ENCODE results near the gene TBX2. TPM values are rescaled to one million over a fixed set of nuclear protein-coding genes. Genes with fewer than 3 reads are reported as not detected.

Gene TBX2
- total and polyA plus RNA-seq, 2 of the 4 experiments (the other 2 are of a cell fraction) = 20.1 to 64.1 TPM

DNA sequence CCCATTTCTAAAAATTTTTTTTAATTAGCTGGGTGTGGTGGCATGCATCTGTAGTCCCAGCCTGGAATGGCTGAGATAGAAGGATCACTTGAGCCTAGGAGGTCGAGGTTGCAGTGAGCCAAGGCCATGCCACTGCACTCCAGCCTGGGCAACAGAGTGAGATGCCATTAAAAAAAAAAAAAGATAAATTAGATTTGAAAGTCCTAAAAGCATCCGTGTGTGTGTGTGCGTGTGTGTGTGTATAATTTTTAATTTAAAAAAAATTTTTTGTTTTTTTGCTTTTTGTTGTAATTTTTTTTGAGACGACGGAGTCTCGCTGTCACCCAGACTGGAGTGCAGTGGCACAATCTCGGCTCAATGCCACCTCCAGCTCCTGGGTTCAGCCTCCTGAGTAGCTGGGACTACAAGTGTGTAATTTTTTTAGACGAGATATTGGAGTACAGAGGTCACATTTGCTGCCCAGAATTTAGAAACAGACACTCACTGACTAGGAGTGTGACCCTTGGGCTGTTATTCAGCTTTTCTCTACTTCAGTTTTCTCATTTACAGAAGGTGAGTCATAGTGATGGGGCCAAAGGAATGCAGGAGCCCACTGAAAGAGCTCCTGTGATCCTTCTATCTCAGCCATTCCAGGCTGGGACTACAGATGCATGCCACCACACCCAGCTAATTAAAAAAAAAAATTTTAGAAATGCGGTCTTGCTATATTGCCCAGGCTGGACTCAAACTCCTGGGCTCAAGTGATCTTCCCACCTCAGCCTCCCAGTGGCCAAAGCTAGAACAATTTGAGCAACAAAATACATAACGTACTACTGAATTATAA, 27.1 kb downstream of the TBX2 start:
- Histone ChIP-seq H3K18ac (ENCODE audit: low read depth, low read length) (no peak overlapping the region), H3K9me3 (ENCODE audit: control insufficient read depth, insufficient read depth, low read length) (no peaks in the 10 kb centered on the region; the same call in 1 of the 2 replicates), H3K4ac (ENCODE audit: low read depth, low read length) (no peak overlapping the region), H3K23ac (ENCODE audit: low read depth, low read length) (no peak overlapping the region), H3K4me3 (ENCODE audit: insufficient read depth, low read depth, low read length) (no peak overlapping the region), H2BK15ac (ENCODE audit: low read depth, low read length) (no peak overlapping the region), H3K9me1 (ENCODE audit: insufficient read depth, low read length) (peaks cover 7% of the 10 kb centered on the region), H3K79me1 (ENCODE audit: low read depth in 1 of 2, low read length in 2 of 2) (no peaks in the 10 kb centered on the region), H2BK20ac (ENCODE audit: low read depth, low read length) (no peak overlapping the region), H3K4me1 (ENCODE audit: control insufficient read depth, insufficient read depth, low read length) (peaks cover 3% of the 10 kb centered on the region), H2BK120ac (ENCODE audit: low read depth, low read length) (peak overlapping the region; percentile 42; the same call in 1 of the 2 replicates), H2AK9ac (replicated peaks; ENCODE audit: low read depth, low read length, poor library complexity) (no peak overlapping the region), H3K27me3 (ENCODE audit: control insufficient read depth, insufficient read depth, low read length) (peaks cover 8% of the 10 kb centered on the region), H4K8ac (ENCODE audit: low read depth in 2 of 2, low read length in 2 of 2) (no peak overlapping the region), H3K36me3 (ENCODE audit: control insufficient read depth, insufficient read depth, low read length) (no peaks in the 10 kb centered on the region), H3K56ac (ENCODE audit: extremely low read depth, insufficient read depth, low read length) (no peak overlapping the region), H4K5ac (ENCODE audit: low read depth, low read length) (no peak overlapping the region), H3K27ac (ENCODE audit: insufficient read depth, low read length) (no peak overlapping the region), H2AFZ (replicated peaks; ENCODE audit: low read length, poor library complexity) (no peak overlapping the region), H2AK5ac (ENCODE audit: low read depth, low read length) (no peak overlapping the region), H4K20me1 (ENCODE audit: insufficient read depth, low read length) (no peaks in the 10 kb centered on the region), H4K91ac (ENCODE audit: insufficient read depth, low read depth, low read length) (no peak overlapping the region), H3K9ac (ENCODE audit: low read depth, low read length) (no peak overlapping the region), H2BK5ac (ENCODE audit: low read depth, low read length, poor library complexity, severe bottlenecking) (no peak overlapping the region), H3K4me2 (ENCODE audit: low read depth, low read length) (no peak overlapping the region), H3K14ac (replicated peaks; ENCODE audit: low read depth, low read length) (no peak overlapping the region)
- DNase-seq = peak; percentile 79
- ATAC-seq (ENCODE audit: low read depth) = peak; percentile 85
- intact Hi-C loops (cut with micrococcal nuclease) = no loop called here
- POLR2A ChIA-PET (ENCODE audit: unreplicated experiment) = no interaction called here
- dilution Hi-C loops (cut with HindIII; ENCODE audit: low sequenced_read_pairs, unreplicated experiment) = no loop called here
- CTCF ChIA-PET = interaction anchor here (0.6 to 1.4 kb wide), 9 partner anchors 11 to 434 kb away, joined by 3 to 7 read pairs (median 3); no protein-coding TSS in a partner anchor
- no peak for TF ChIP-seq POLR2A (IDR thresholded peaks at IDR 0.05; ENCODE audit: low read depth, low read length)
- peak; percentile 16; the same call in 1 of the 2 replicates for TF ChIP-seq BHLHE40 (IDR thresholded peaks at IDR 0.05; ENCODE audit: low read depth, low read length)
- TF ChIP-seq FOS (IDR thresholded peaks at IDR 0.05; ENCODE audit: low read depth, low read length) = peak; percentile 30; the same call in 1 of the 2 replicates
- 87 to 100% methylated on average over 2 to 7 of the region's 10 CpGs for WGBS, 2 experiments (ENCODE audit: extremely low coverage in 2 of 2, insufficient read length in 1 of 2)
- in situ Hi-C loops (cut with MboI; ENCODE audit: low sequenced_read_pairs) = loop anchor here (10.0 kb wide), 1 partner anchor 418 kb away; no protein-coding TSS in a partner anchor
- no TSS peak for BruUV-seq (replicated peaks)
